Measurements from ENCODE around the gene CIRBP.

DNA sequence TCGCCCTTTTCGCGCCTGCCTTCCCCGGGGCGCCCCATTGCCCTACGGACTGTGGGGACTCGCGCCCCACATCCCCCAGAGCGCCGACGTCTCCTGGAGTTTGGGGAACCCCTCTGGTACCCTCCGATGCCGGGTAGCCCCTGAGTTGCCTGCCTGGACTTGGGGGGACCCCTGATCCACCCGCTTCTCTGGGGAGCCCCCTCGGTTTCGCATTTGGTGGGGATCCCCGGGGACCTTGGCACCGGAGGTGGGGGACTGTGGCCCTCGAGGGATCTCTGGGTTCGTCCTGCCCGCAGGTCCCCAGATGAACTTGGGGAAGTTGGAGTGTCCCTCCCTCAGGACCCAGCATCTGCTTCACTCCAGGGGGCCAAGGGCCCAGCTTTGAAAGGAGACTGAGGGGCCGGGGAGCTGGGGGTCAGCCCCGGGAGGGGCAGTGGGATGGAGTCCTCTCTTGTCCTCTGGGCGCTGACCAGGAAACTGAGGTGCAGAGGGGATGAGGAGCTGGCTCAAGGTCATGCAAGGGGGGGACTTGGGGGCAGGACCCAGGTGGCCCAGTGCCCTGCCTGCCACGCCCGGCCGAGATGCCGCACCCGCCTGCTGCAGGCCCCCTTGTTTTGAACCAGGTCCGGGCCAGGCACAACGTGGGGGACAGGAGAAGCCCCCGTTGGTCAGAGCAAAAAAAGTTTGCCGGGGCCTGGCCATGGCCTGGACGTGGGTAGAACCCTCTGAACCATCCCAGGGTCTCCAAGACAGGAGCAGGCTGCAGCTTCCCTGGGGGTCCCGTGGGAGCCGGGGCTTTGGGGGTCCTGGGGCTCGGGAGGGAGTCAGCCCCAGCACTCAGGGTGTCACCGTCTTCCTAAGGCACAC lies 17.6 kb downstream of the CIRBP start:
- no peak for TF ChIP-seq EGR1 (IDR thresholded peaks at IDR 0.05)
- no peak for TF ChIP-seq CEBPB (IDR thresholded peaks at IDR 0.05)
- TF ChIP-seq FOXM1 (IDR thresholded peaks at IDR 0.05; ENCODE audit: borderline replicate concordance, low read depth) = no peak
- TF ChIP-seq MAX (IDR thresholded peaks at IDR 0.05) = no peak
- TF ChIP-seq EP300 (IDR thresholded peaks at IDR 0.05; ENCODE audit: borderline replicate concordance) = no peak
- no peak; the same call in 1 of the 2 replicates for TF ChIP-seq ZBTB7A (IDR thresholded peaks at IDR 0.05; ENCODE audit: low read depth)
- no peak for TF ChIP-seq RAD21 (IDR thresholded peaks at IDR 0.05; ENCODE audit: low read depth)
- no peak for TF ChIP-seq CREB1 (IDR thresholded peaks at IDR 0.05; ENCODE audit: low read depth)
- no peak for TF ChIP-seq YY1 (IDR thresholded peaks at IDR 0.05; ENCODE audit: low read depth)
- TF ChIP-seq, protein P1, sequence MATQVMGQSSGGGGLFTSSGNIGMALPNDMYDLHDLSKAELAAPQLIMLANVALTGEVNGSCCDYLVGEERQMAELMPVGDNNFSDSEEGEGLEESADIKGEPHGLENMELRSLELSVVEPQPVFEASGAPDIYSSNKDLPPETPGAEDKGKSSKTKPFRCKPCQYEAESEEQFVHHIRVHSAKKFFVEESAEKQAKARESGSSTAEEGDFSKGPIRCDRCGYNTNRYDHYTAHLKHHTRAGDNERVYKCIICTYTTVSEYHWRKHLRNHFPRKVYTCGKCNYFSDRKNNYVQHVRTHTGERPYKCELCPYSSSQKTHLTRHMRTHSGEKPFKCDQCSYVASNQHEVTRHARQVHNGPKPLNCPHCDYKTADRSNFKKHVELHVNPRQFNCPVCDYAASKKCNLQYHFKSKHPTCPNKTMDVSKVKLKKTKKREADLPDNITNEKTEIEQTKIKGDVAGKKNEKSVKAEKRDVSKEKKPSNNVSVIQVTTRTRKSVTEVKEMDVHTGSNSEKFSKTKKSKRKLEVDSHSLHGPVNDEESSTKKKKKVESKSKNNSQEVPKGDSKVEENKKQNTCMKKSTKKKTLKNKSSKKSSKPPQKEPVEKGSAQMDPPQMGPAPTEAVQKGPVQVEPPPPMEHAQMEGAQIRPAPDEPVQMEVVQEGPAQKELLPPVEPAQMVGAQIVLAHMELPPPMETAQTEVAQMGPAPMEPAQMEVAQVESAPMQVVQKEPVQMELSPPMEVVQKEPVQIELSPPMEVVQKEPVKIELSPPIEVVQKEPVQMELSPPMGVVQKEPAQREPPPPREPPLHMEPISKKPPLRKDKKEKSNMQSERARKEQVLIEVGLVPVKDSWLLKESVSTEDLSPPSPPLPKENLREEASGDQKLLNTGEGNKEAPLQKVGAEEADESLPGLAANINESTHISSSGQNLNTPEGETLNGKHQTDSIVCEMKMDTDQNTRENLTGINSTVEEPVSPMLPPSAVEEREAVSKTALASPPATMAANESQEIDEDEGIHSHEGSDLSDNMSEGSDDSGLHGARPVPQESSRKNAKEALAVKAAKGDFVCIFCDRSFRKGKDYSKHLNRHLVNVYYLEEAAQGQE (IDR thresholded peaks at IDR 0.05; ENCODE audit: low read depth) = no peak
- no peak for TF ChIP-seq TAF1 (IDR thresholded peaks at IDR 0.05; ENCODE audit: low read depth)
- no peak for TF ChIP-seq TCF12 (IDR thresholded peaks at IDR 0.05; ENCODE audit: low read depth)
- TF ChIP-seq TEAD4 (IDR thresholded peaks at IDR 0.05) = no peak
- no peak for TF ChIP-seq USF1 (IDR thresholded peaks at IDR 0.05)

Data from Ishikawa (cell line).